IMR-90 (cell line): ENCODE results near the gene RBM39. TPM values are rescaled to one million over a fixed set of nuclear protein-coding genes. Genes with fewer than 3 reads are reported as not detected.

Experiments used
- ATAC-seq: fragments of 200-7000 bp; cut with Tn5 transposase; 2 replicates; pipeline ENCODE4 v1.9.1; 2020; ENCODE audit warnings: low read depth, mild to moderate bottlenecking, moderate library complexity
- BruUV-seq: library from RNA; stranded (reverse); fragments of 400-500 nt; replicated peaks from 2 replicates; lab custom pipeline; 2021; lab: Mats Ljungman, UMichigan
- CTCF ChIA-PET: fragments of 300-600 bp; formaldehyde crosslinking; extraction: SDS; loops from one replicate; lab custom pipeline; 2021; ENCODE audit warnings: antibody characterized with exemption; lab: Yijun Ruan, JAX
- POLR2A ChIA-PET: fragments of 300-600 bp; sonication (Branson Sonifier 250); formaldehyde crosslinking; loops from one replicate; lab custom pipeline; 2022; ENCODE audit warnings: antibody characterized with exemption; ENCODE audit not compliant: unreplicated experiment; lab: Charles Lee
- DNase-seq: peaks from one replicate; pipeline ENCODE4 v3.0.0; 2013
- H2AFZ ChIP-seq: replicated peaks from 2 replicates; pipeline ENCODE3; 2013; ENCODE audit warnings: low read length, mild to moderate bottlenecking; ENCODE audit not compliant: poor library complexity
- H2AK5ac ChIP-seq: 2 replicates; pipeline ENCODE4 v1.6.1; 2013; ENCODE audit warnings: low read depth, low read length, inconsistent platforms
- H2AK9ac ChIP-seq: replicated peaks from 2 replicates; pipeline ENCODE3; 2013; ENCODE audit warnings: mild to moderate bottlenecking, low read depth, low read length, moderate library complexity; ENCODE audit not compliant: poor library complexity
- H2BK120ac ChIP-seq: 2 replicates; pipeline ENCODE4 v1.6.1; 2013; ENCODE audit warnings: low read depth, low read length, inconsistent platforms
- H2BK15ac ChIP-seq: 3 replicates; pipeline ENCODE4 v1.6.1; 2013; ENCODE audit warnings: low read depth, low read length, inconsistent platforms
- H2BK20ac ChIP-seq: 2 replicates; pipeline ENCODE4 v1.6.1; 2013; ENCODE audit warnings: low read depth, mild to moderate bottlenecking, inconsistent platforms, low read length, moderate library complexity
- H2BK5ac ChIP-seq: 2 replicates; pipeline ENCODE4 v1.6.1; 2013; ENCODE audit warnings: mild to moderate bottlenecking, low read depth, low read length, inconsistent platforms; ENCODE audit not compliant: poor library complexity, severe bottlenecking
- H3K14ac ChIP-seq: replicated peaks from 2 replicates; pipeline ENCODE4 v1.6.1; 2013; ENCODE audit warnings: low read depth, low read length, inconsistent platforms
- H3K18ac ChIP-seq: 2 replicates; pipeline ENCODE4 v1.6.1; 2013; ENCODE audit warnings: low read depth, low read length, control low read depth
- H3K23ac ChIP-seq: 2 replicates; pipeline ENCODE4 v1.6.1; 2013; ENCODE audit warnings: low read depth, low read length, inconsistent platforms
- H3K27ac ChIP-seq: 2 replicates; pipeline ENCODE4 v1.5.1; 2013; ENCODE audit warnings: mild to moderate bottlenecking, control low read depth, low read length; ENCODE audit not compliant: insufficient read depth
- H3K27me3 ChIP-seq: 2 replicates; pipeline ENCODE4 v1.6.1; 2013; ENCODE audit warnings: low read length; ENCODE audit not compliant: control insufficient read depth, insufficient read depth
- H3K36me3 ChIP-seq: 2 replicates; pipeline ENCODE4 v1.6.1; 2013; ENCODE audit warnings: low read length, mixed read lengths; ENCODE audit not compliant: control insufficient read depth, insufficient read depth
- H3K4ac ChIP-seq: 2 replicates; pipeline ENCODE4 v1.6.1; 2013; ENCODE audit warnings: low read depth, low read length, inconsistent platforms
- H3K4me1 ChIP-seq: 2 replicates; pipeline ENCODE4 v1.6.1; 2013; ENCODE audit warnings: low read length, mixed read lengths; ENCODE audit not compliant: control insufficient read depth, insufficient read depth
- H3K4me2 ChIP-seq: 2 replicates; pipeline ENCODE4 v1.6.1; 2013; ENCODE audit warnings: low read depth, mild to moderate bottlenecking, control low read depth, low read length, moderate library complexity
- H3K4me3 ChIP-seq: 2 replicates; pipeline ENCODE4 v1.5.1; 2013; ENCODE audit warnings: low read depth, mild to moderate bottlenecking, control low read depth, low read length, moderate library complexity; ENCODE audit not compliant: insufficient read depth
- H3K56ac ChIP-seq: 2 replicates; pipeline ENCODE4 v1.6.1; 2013; ENCODE audit warnings: low read length, inconsistent platforms; ENCODE audit not compliant: insufficient read depth; ENCODE audit errors: extremely low read depth
- H3K79me1 ChIP-seq, 2 experiments: 2 replicates each; pipeline ENCODE4 v1.6.1; 2013; ENCODE audit warnings: low read length in 2 of 2, inconsistent platforms in 1 of 2, low read depth in 1 of 2
- H3K9ac ChIP-seq: 2 replicates; pipeline ENCODE4 v1.6.1; 2013; ENCODE audit warnings: low read depth, low read length, control low read depth
- H3K9me1 ChIP-seq: 2 replicates; pipeline ENCODE4 v1.6.1; 2013; ENCODE audit warnings: low read length, inconsistent platforms; ENCODE audit not compliant: insufficient read depth
- H3K9me3 ChIP-seq: 2 replicates; pipeline ENCODE4 v1.6.1; 2013; ENCODE audit warnings: low read length; ENCODE audit not compliant: control insufficient read depth, insufficient read depth
- H4K20me1 ChIP-seq: 2 replicates; pipeline ENCODE4 v1.6.1; 2013; ENCODE audit warnings: low read length, inconsistent platforms; ENCODE audit not compliant: insufficient read depth
- H4K5ac ChIP-seq: 2 replicates; pipeline ENCODE4 v1.6.1; 2013; ENCODE audit warnings: mild to moderate bottlenecking, low read depth, low read length, control low read depth
- H4K8ac ChIP-seq, 2 experiments: 2 replicates each; pipeline ENCODE4 v1.6.1; 2013; ENCODE audit warnings: low read depth in 2 of 2, low read length in 2 of 2, control low read depth in 1 of 2, inconsistent platforms in 1 of 2
- H4K91ac ChIP-seq: 2 replicates; pipeline ENCODE4 v1.6.1; 2013; ENCODE audit warnings: low read depth, low read length, inconsistent platforms; ENCODE audit not compliant: insufficient read depth
- BHLHE40 ChIP-seq: fragments of 150-350 bp; IDR thresholded peaks from 2 replicates; pipeline ENCODE4 v1.6.1; 2016; ENCODE audit warnings: mild to moderate bottlenecking, low read depth, low read length
- CEBPB ChIP-seq: IDR thresholded peaks from 2 replicates; pipeline ENCODE4 v1.6.1; 2012; ENCODE audit warnings: low read depth, low read length, improper control_type of control experiment
- CHD1 ChIP-seq: IDR thresholded peaks from 2 replicates; pipeline ENCODE4 v1.6.1; 2012; ENCODE audit warnings: low read depth, low read length, improper control_type of control experiment
- FOS ChIP-seq: fragments of 150-350 bp; IDR thresholded peaks from 2 replicates; pipeline ENCODE4 v1.6.1; 2016; ENCODE audit warnings: low read depth, low read length
- MAFK ChIP-seq: IDR thresholded peaks from 2 replicates; pipeline ENCODE4 v1.6.1; 2012; ENCODE audit warnings: low read depth, low read length, improper control_type of control experiment
- MAZ ChIP-seq: IDR thresholded peaks from 2 replicates; pipeline ENCODE4 v1.6.1; 2012; ENCODE audit warnings: low read depth, mild to moderate bottlenecking, low read length, improper control_type of control experiment, moderate library complexity, borderline replicate concordance
- MXI1 ChIP-seq: IDR thresholded peaks from 2 replicates; pipeline ENCODE4 v1.6.1; 2012; ENCODE audit warnings: low read depth, mild to moderate bottlenecking, low read length, moderate library complexity, borderline replicate concordance
- NFE2L2 ChIP-seq: fragments of 150-350 bp; IDR thresholded peaks from 2 replicates; pipeline ENCODE4 v1.6.1; 2016; ENCODE audit warnings: low read depth, mild to moderate bottlenecking, low read length
- POLR2A ChIP-seq: IDR thresholded peaks from 2 replicates; pipeline ENCODE4 v1.6.1; 2012; ENCODE audit warnings: mild to moderate bottlenecking, low read depth, low read length
- RAD21 ChIP-seq: IDR thresholded peaks from 2 replicates; pipeline ENCODE4 v1.6.1; 2012; ENCODE audit warnings: low read length, improper control_type of control experiment
- RCOR1 ChIP-seq: IDR thresholded peaks from 2 replicates; pipeline ENCODE4 v1.6.1; 2012; ENCODE audit warnings: mild to moderate bottlenecking, low read length, improper control_type of control experiment; ENCODE audit not compliant: insufficient replicate concordance
- RFX5 ChIP-seq: IDR thresholded peaks from 2 replicates; pipeline ENCODE4 v1.8.0; 2012; ENCODE audit warnings: low read depth, mild to moderate bottlenecking, low read length, moderate library complexity
- SMC3 ChIP-seq: fragments of 150-350 bp; IDR thresholded peaks from 2 replicates; pipeline ENCODE4 v1.6.1; 2016; ENCODE audit warnings: low read depth, mild to moderate bottlenecking, antibody characterized with exemption, low read length, moderate library complexity
- whole genome bisulfite sequencing, 2 experiments: methylation state at CpG; one replicate each; pipeline versions ENCODE4 v1.1.5 to v1.1.7; 2013; ENCODE audit warnings: missing lambda C conversion rate in 2 of 2; ENCODE audit not compliant: insufficient read length in 1 of 2; ENCODE audit errors: extremely low coverage in 2 of 2; 5-methylcytosine and 5-hydroxymethylcytosine counted together
- dilution Hi-C: fragments of 300-500 bp; cut with HindIII; formaldehyde crosslinking; loops from one replicate; pipeline ENCODE4 v1.14.3; 2018; ENCODE audit warnings: low sequenced_read_pairs; ENCODE audit not compliant: unreplicated experiment
- in situ Hi-C: fragments of 300-500 bp; cut with MboI; formaldehyde crosslinking; loops from 3 replicates; pipeline ENCODE4 v1.14.3; 2019; ENCODE audit warnings: low sequenced_read_pairs, inconsistent platforms, mixed read lengths
- intact Hi-C: fragments of 100-400 bp; cut with micrococcal nuclease; formaldehyde crosslinking; loops from 2 replicates; pipeline ENCODE4 v1.10.0; 2022
- polyA plus RNA-seq, 3 experiments: library from polyadenylated mRNA; depleted of rRNA; stranded (reverse); fragments of >200 nt; gene quantifications; 2 replicates each; pipeline ENCODE4 v1.2.3, GENCODE V29; 2012; ENCODE audit warnings: low replicate concordance in 1 of 3
- total RNA-seq: library from RNA; depleted of rRNA; stranded (reverse); fragments of >200 nt; gene quantifications from 2 replicates; pipeline ENCODE4 v1.2.3, GENCODE V29; 2012
- TF ChIP-seq, protein P1 (sequence below): fragments of 150-350 bp; IDR thresholded peaks from 2 replicates; pipeline ENCODE4 v1.6.1; 2016; ENCODE audit warnings: low read depth, mild to moderate bottlenecking, low read length, moderate library complexity, borderline replicate concordance
- TF ChIP-seq, protein P2 (sequence below): fragments of 150-350 bp; IDR thresholded peaks from 2 replicates; pipeline ENCODE4 v1.6.1; 2017; ENCODE audit warnings: mild to moderate bottlenecking, antibody characterized with exemption, low read length, low read depth
- TF ChIP-seq, protein P3 (sequence below): conservative IDR thresholded peaks from 2 replicates; pipeline ENCODE4 v1.5.1; 2012; ENCODE audit warnings: mild to moderate bottlenecking, low read depth, low read length, improper control_type of control experiment

Gene RBM39
- total and polyA plus RNA-seq, 2 of the 4 experiments (the other 2 are of a cell fraction) = 106 to 166 TPM

DNA sequence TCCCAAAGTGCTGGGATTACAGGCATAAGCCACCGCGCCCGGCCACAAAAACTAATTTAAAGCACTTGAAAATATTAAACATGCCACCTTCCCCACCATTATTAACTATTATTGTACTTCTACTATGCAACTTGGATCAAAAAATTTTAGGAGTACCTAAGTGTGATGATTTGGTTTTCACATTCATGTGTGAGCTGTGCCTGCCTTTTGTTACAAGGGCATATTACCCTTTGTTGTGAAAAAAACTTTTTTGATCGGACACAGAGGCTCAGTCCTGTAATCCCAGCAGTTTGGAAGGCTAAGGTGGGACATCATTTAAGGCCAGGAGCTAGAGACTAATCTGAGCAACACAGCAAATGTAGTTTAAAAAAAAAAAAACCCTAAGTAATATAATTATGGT, 25.7 kb downstream of the RBM39 start:
- H2BK5ac ChIP-seq = no peak overlapping the region
- H3K9me1 ChIP-seq = peaks cover 11% of the 10 kb centered on the region
- no peak overlapping the region for H2AK9ac ChIP-seq
- in situ Hi-C loops (no loop called here), intact Hi-C loops (no loop called here), dilution Hi-C loops (no loop called here)
- H3K23ac ChIP-seq = no peak overlapping the region
- no peaks in the 10 kb centered on the region for H3K9me3 ChIP-seq
- H3K18ac ChIP-seq = no peak overlapping the region
- DNase-seq (no peak), ATAC-seq (no peak)
- no peak overlapping the region for H4K8ac ChIP-seq
- no peak overlapping the region for H4K5ac ChIP-seq
- H4K91ac ChIP-seq = no peak overlapping the region
- H3K27me3 ChIP-seq = no peaks in the 10 kb centered on the region
- ChIA-PET POLR2A (no interaction called here), CTCF (no interaction called here)
- H3K4ac ChIP-seq = no peak overlapping the region
- no peak overlapping the region for H3K9ac ChIP-seq
- no TSS peak for BruUV-seq
- H4K20me1 ChIP-seq = peaks cover 92% of the 10 kb centered on the region
- no peak overlapping the region for H3K27ac ChIP-seq
- H2AK5ac ChIP-seq = no peak overlapping the region
- no peak overlapping the region for H3K14ac ChIP-seq
- no peak overlapping the region for H2AFZ ChIP-seq
- H2BK20ac ChIP-seq = no peak overlapping the region
- no peak overlapping the region for H3K56ac ChIP-seq
- H2BK15ac ChIP-seq = no peak overlapping the region
- WGBS, 2 experiments = no CpG with 5 or more reads among the region's 4 CpGs
- peaks cover 34 to 81% of the 10 kb centered on the region in 2 experiments for H3K79me1 ChIP-seq
- no peaks in the 10 kb centered on the region for H3K4me1 ChIP-seq
- H3K4me3 ChIP-seq = no peak overlapping the region
- H3K36me3 ChIP-seq = peaks cover 84% of the 10 kb centered on the region
- H2BK120ac ChIP-seq = no peak overlapping the region
- TF ChIP-seq RFX5 (no peak), MAFK (no peak), MAZ (no peak), NFE2L2 (no peak), MXI1 (no peak), BHLHE40 (no peak), RCOR1 (no peak), CEBPB (no peak), SMC3 (no peak), RAD21 (no peak), CHD1 (no peak), FOS (no peak), POLR2A (no peak)
- TF ChIP-seq, protein P1, sequence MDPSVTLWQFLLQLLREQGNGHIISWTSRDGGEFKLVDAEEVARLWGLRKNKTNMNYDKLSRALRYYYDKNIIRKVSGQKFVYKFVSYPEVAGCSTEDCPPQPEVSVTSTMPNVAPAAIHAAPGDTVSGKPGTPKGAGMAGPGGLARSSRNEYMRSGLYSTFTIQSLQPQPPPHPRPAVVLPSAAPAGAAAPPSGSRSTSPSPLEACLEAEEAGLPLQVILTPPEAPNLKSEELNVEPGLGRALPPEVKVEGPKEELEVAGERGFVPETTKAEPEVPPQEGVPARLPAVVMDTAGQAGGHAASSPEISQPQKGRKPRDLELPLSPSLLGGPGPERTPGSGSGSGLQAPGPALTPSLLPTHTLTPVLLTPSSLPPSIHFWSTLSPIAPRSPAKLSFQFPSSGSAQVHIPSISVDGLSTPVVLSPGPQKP = no peak
- TF ChIP-seq, protein P2, sequence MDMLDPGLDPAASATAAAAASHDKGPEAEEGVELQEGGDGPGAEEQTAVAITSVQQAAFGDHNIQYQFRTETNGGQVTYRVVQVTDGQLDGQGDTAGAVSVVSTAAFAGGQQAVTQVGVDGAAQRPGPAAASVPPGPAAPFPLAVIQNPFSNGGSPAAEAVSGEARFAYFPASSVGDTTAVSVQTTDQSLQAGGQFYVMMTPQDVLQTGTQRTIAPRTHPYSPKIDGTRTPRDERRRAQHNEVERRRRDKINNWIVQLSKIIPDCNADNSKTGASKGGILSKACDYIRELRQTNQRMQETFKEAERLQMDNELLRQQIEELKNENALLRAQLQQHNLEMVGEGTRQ = no peak
- TF ChIP-seq, protein P3, sequence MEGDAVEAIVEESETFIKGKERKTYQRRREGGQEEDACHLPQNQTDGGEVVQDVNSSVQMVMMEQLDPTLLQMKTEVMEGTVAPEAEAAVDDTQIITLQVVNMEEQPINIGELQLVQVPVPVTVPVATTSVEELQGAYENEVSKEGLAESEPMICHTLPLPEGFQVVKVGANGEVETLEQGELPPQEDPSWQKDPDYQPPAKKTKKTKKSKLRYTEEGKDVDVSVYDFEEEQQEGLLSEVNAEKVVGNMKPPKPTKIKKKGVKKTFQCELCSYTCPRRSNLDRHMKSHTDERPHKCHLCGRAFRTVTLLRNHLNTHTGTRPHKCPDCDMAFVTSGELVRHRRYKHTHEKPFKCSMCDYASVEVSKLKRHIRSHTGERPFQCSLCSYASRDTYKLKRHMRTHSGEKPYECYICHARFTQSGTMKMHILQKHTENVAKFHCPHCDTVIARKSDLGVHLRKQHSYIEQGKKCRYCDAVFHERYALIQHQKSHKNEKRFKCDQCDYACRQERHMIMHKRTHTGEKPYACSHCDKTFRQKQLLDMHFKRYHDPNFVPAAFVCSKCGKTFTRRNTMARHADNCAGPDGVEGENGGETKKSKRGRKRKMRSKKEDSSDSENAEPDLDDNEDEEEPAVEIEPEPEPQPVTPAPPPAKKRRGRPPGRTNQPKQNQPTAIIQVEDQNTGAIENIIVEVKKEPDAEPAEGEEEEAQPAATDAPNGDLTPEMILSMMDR = no peak
- H3K4me2 ChIP-seq = no peak overlapping the region
